GM18868 (cell line): ENCODE data around the gene BFAR.
A peak's percentile ranks its signal among the peaks of the same experiment; 100 is the strongest.
"Not testable (repeated sequence)": the region's sequence is repeated elsewhere in the genome, so short reads cannot be mapped to it uniquely, and the experiment has no call there.

Source experiments
- ATAC-seq: cut with Tn5 transposase; IDR thresholded peaks from one replicate; pipeline ENCODE4 v1.9.1; 2021; ENCODE audit warnings: mild to moderate bottlenecking, moderate library complexity; ENCODE audit not compliant: unreplicated experiment

The BFAR gene, protein sequence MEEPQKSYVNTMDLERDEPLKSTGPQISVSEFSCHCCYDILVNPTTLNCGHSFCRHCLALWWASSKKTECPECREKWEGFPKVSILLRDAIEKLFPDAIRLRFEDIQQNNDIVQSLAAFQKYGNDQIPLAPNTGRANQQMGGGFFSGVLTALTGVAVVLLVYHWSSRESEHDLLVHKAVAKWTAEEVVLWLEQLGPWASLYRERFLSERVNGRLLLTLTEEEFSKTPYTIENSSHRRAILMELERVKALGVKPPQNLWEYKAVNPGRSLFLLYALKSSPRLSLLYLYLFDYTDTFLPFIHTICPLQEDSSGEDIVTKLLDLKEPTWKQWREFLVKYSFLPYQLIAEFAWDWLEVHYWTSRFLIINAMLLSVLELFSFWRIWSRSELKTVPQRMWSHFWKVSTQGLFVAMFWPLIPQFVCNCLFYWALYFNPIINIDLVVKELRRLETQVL

DNA sequence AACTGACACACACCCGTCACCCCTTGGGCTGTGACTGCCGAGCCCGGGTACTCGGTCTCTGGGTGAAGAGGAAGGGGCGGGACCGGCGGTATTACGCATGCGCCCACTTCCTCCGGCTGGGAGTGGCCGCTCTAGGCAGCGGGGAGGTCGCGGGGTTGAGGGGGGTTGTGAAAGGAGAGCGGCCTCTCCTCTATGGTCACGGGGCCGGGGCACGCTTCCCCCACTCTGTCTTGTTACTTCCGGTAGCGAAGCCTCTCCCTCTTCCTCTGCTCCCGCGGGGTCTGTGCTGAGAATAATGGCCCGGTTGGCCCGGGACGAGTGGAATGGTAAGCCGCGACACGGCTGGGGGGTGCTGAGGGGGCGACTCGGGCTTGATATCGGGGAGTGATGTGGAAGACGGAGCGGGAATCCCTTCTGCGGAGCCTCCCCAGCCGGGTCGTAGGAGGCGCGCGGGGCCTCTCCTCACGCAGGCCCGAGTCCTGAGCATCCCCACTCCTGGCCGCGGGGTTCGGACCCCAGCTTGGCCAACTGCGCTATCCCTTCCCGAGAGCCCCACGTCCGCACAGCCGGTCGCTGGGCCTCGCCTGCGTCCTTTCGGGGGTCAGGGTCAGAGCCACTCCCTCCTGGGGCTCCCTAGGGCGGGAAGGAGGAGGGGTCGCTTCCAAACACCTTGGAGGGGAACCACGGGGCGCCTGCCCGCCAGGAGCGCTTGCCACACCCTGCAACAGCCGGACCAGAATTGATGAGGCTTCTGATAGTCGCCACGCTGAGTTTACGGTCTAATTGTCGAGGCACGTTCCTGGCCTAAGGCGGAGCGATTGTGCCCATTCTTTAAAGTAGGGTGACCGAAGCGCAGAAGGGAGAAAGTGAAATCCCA lies at the start of gene BFAR:
BFAR (plus strand) TSS at position 259 of the 877 bp plus-strand sequence. CDS start 11,396 bp downstream, outside the sequence.
- peak; percentile 78 for ATAC-seq

DNA sequence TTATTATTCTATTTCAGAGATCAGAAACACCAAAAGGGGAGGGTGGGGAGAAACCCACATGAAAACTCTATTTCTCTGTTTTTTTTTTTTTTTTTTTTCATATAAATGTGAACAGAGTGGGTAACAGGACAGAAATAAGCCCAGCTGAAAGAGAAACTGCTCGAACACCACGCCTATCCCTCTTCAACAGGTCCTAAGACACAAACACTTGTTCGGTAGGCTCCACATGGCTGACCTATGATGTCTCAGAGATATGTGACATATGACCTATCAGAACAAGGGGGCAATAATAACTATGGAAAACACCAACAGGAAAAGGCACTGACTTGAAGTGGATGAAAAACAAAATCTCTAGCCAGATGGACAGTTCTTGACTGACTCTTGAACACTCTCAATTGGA lies 47.5 kb upstream of the BFAR start:
- ATAC-seq = no peak

GRCh38 chr16:14586637-14587305 lies 46.0 kb upstream of the BFAR start:
- no peak for ATAC-seq

DNA sequence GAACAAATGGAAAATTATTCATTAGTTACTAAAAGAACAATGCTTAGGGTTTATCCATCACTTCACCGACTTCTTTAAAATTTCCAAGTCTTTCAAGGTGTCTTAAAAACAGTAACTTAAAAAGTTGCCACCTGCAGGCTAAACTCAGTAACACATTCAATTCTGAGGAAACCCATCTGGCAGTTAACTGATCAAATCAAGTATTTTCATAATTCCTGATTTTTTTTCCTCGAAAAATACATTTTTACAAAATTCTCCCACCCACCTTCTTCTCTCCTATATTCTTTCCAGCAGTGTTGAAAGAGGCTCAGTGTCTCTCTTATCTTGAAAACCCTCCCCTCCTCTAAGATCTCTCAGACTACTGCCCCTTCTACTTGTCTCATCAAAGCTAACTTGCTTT lies 32.6 kb upstream of the BFAR start:
- no peak for ATAC-seq

DNA sequence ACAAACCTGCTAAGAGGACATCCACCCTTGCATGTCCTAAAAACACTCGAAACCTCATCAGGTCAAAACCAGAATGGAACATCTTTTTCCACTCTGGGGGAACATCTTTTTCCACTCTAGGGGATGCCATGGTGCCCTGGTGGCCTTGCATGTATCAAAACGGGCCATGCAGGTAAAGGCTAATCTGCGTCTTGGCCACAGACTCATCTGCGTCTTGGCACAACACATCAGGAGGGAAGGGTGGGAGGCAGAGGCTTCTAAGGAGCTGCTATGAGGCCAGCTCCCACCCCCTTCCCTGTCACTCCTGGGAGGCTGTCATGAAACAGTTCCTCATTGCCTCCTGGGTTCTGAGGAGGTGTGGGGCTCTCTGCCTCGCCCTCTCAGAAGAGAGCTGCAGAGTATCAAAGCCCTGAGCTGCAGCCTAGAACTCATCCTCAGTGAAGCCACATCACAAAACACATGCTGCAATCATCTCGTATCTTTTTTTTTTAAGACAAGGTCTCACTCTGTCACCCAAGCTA lies 30.2 kb upstream of the BFAR start:
- ATAC-seq = no peak

DNA sequence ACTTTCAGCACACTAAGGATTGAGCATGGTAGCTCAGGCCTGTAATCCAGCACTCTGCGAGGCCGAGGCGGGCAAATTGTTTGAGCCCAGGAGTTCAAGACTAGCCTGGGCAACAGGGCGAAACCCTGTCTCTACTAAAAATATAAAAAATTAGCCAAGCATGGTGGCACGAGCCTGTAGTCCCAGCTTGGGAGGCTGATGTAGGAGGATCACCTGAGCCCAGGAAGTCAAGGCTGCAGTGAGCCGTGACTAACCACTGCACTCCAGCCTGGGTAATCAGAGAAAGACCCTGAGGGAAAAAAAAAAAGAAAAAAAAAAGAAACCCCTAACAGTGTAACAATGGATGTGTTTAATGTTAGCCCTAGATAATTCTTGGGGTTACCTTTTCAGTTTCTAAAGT lies 26.6 kb upstream of the BFAR start:
- ATAC-seq = no peak

DNA sequence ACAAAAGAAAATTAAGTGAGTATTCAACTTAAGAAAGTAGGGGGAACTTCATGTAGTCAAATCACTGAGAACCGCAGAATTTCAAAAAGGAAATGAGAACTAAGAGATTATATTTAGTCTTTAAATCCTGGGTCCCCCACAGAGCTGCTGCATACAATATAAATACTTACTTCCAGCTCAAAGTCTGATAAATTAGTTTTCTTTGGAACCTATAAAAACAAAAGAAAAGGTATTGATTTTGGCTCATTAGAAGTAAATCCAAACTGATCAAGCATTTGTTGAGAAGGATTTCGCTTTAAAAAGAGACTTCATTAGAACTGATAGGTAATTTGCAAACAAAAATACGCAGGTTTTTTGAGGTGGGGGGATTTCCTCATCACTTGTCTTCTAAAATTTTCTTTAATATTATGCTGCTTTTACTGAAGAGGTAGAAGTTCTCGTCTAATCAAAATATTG lies 24.6 kb upstream of the BFAR start:
- ATAC-seq = peak; percentile 47

DNA sequence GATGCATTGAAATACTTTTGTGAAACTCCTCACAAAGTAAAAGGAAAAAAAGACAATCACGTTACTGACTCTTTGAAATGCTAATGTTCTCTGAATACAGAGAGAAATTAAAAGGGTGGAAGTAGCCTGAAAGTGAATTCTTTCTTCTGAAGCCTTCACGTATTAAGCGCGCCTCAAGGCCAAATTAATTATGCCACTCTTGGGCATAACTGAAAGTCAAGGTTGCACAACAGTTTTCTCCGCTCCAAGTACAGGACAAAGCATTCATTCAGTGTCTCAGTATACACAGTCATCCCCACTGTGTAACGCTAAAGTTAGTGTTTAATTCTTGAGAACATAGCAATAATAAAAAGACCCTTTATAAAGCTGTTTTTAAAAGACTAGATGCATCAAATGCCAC lies 24.1 kb upstream of the BFAR start:
- no peak for ATAC-seq

GRCh38 chr16:14609716-14610115 lies 23.0 kb upstream of the BFAR start:
- ATAC-seq = no peak

DNA sequence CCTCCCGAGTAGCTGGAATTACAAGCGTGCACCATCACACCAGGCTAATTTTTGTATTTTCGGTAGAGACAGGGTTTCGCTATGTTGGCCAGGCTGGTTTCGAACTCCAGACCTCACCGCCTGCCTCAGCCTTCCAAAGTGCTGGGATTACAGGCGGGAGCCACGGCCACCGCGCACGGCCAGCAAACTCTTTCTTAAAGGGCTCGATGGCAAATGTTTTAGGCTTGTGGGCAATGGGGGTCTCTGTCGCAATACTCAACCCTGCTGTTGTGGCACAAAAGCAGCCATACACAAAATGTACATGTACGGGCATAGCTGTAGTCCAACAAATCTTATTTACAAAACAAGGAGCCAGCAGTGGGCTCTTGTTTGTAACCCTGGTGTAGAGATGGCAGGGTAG lies 21.1 kb upstream of the BFAR start:
- no peak for ATAC-seq

GRCh38 chr16:14613991-14614390 lies 18.8 kb upstream of the BFAR start:
- ATAC-seq = no peak

GRCh38 chr16:14616280-14616679 lies 16.5 kb upstream of the BFAR start:
- no peak for ATAC-seq

- ATAC-seq = no peak
Measured at GRCh38 chr16:14618566-14618965, 14.2 kb upstream of the BFAR start.

DNA sequence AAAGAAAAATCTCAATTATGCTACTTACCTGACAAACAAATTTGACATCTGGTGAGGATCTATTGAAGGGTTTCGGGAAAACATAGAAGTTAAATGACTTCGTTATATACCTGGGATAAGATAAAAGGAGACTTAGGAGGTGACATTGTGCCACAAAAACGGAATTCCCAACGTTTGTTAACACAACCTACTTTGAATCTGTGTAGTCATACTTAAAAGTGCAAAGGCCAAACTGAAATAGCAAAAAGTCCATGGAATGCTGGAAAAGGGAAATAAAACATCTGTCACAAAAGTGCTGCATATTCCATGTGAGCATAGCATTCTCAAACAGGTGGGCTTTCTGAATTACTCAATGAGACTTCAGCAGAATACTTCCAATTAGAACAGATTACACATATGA lies 5.7 kb upstream of the BFAR start:
- no peak for ATAC-seq

- no peak for ATAC-seq
Measured at GRCh38 chr16:14628806-14629611, 3.7 kb upstream of the BFAR start.

- no peak for ATAC-seq
Measured at GRCh38 chr16:14629612-14629918, 3.2 kb upstream of the BFAR start.

GRCh38 chr16:14629919-14630619 lies 2.7 kb upstream of the BFAR start, which contains the start of gene PARN:
PARN (minus strand) TSS chr16:14630260; CDS start chr16:14630125, 135 bp downstream.
- ATAC-seq = peak; percentile 52

GRCh38 chr16:14630620-14631330 lies 2.0 kb upstream of the BFAR start:
- not testable (repeated sequence) for ATAC-seq

GRCh38 chr16:14634389-14634725 lies 1.6 kb downstream of the BFAR start:
- no peak for ATAC-seq
